K562 (cell line): Measurements from ENCODE around the gene ATAD3B. TPM values are rescaled to one million over a fixed set of nuclear protein-coding genes. Genes with fewer than 3 reads are reported as not detected.
"Not testable (repeated sequence)": the region's sequence is repeated elsewhere in the genome, so short reads cannot be mapped to it uniquely, and the experiment has no call there.

ENCODE experiments used
- ATAC-seq: fragments of 200-7000 bp; cut with Tn5 transposase; 3 replicates; pipeline ENCODE4 v1.9.1; 2020; ENCODE audit warnings: moderate library complexity
- BruUV-seq: library from RNA; stranded (reverse); fragments of 400-500 nt; replicated peaks from 2 replicates; lab custom pipeline; 2021; lab: Mats Ljungman, UMichigan
- CTCF ChIA-PET: fragments of 300-600 bp; formaldehyde crosslinking; extraction: SDS; loops from one replicate; lab custom pipeline; 2021; ENCODE audit warnings: low intra/inter-chr PET ratio; lab: Yijun Ruan, JAX
- POLR2A ChIA-PET: fragments of 300-600, 350-650 bp; sonication (Branson Sonifier 250); formaldehyde crosslinking; extraction: SDS; loops from one replicate; lab custom pipeline; 2021; ENCODE audit warnings: antibody characterized with exemption, inconsistent platforms; lab: Yijun Ruan, JAX
- DNase-seq, 4 experiments: peaks; one replicate each; pipeline versions ENCODE4 v3.0.0 to v3.0.0-alpha.2; 2011 to 2018; ENCODE audit warnings: low spot score in 3 of 4, mixed read lengths in 3 of 4; ENCODE audit errors: extremely low read depth in 1 of 4
- FAIRE-seq: peaks from 2 replicates; lab custom pipeline; 2011; peaks lifted over from hg19 to GRCh38; lab: Jason Lieb, UNC
- H2AFZ ChIP-seq: 2 replicates; pipeline ENCODE4 v1.6.0; 2011; ENCODE audit warnings: low read depth, low read length, control low read depth, inconsistent platforms
- H3K27ac ChIP-seq: fragments of 200-600 bp; 3 replicates; pipeline ENCODE4 v1.8.0; 2011; ENCODE audit warnings: low read depth, mild to moderate bottlenecking, control low read depth, inconsistent platforms, low read length, moderate library complexity, mixed read lengths; ENCODE audit errors: extremely low read depth
- H3K27me3 ChIP-seq, 2 experiments: fragments of 300-600 bp in 1 of 2; 2 replicates in 1 of 2; 3 replicates in 1 of 2; pipeline versions ENCODE4 v1.6.0 to v1.8.0; 2011; ENCODE audit warnings: inconsistent platforms in 2 of 2, low read length in 2 of 2, mild to moderate bottlenecking in 1 of 2, mixed read lengths in 1 of 2, moderate library complexity in 1 of 2; ENCODE audit not compliant: control insufficient read depth in 2 of 2, insufficient read depth in 2 of 2
- H3K36me3 ChIP-seq: fragments of 300-600 bp; 3 replicates; pipeline ENCODE4 v1.8.0; 2011; ENCODE audit warnings: mild to moderate bottlenecking, low read length, inconsistent platforms; ENCODE audit not compliant: control insufficient read depth, insufficient read depth
- H3K4me1 ChIP-seq, 2 experiments: fragments of 200-600 bp in 1 of 2; replicated peaks in 1 of 2; 2 replicates in 1 of 2; 3 replicates in 1 of 2; pipeline versions ENCODE4 v1.5.1 to v1.8.0; 2011; ENCODE audit warnings: inconsistent platforms in 2 of 2, low read length in 2 of 2, mild to moderate bottlenecking in 1 of 2, mixed read lengths in 1 of 2, moderate library complexity in 1 of 2; ENCODE audit not compliant: control insufficient read depth in 2 of 2, insufficient read depth in 2 of 2
- H3K4me2 ChIP-seq: 2 replicates; pipeline ENCODE4 v1.6.1; 2011; ENCODE audit warnings: low read length, control low read depth, inconsistent platforms, mixed read lengths; ENCODE audit not compliant: insufficient read depth
- H3K4me3 ChIP-seq: fragments of 200-600 bp; sonication (generic), shearing (Covaris generic); 2 replicates; pipeline ENCODE4 v1.5.1; 2016; ENCODE audit warnings: control low read depth, inconsistent platforms
- H3K79me2 ChIP-seq: fragments of 200-600 bp; 3 replicates; pipeline ENCODE4 v1.8.0; 2011; ENCODE audit warnings: low read length, inconsistent platforms; ENCODE audit not compliant: control insufficient read depth, insufficient read depth
- H3K9ac ChIP-seq, 2 experiments: 2 replicates each; pipeline versions ENCODE4 v1.6.0 to v1.6.1; 2011; ENCODE audit warnings: low read depth in 2 of 2, low read length in 2 of 2, control low read depth in 1 of 2, inconsistent platforms in 1 of 2, mild to moderate bottlenecking in 1 of 2, mixed read lengths in 1 of 2; ENCODE audit not compliant: insufficient read depth in 1 of 2
- H3K9me1 ChIP-seq: one replicate; pipeline ENCODE4 v1.6.0; 2011; ENCODE audit warnings: inconsistent platforms, mild to moderate bottlenecking, low read length, moderate library complexity; ENCODE audit not compliant: control insufficient read depth, insufficient read depth
- H3K9me3 ChIP-seq: replicated peaks from 2 replicates; pipeline ENCODE4 v1.5.1; 2011; ENCODE audit warnings: low read depth, low read length, inconsistent platforms; ENCODE audit not compliant: control insufficient read depth, insufficient read depth
- H4K20me1 ChIP-seq: replicated peaks from 2 replicates; pipeline ENCODE4 v1.6.1; 2011; ENCODE audit warnings: low read length, inconsistent platforms, mixed read lengths; ENCODE audit not compliant: control insufficient read depth, insufficient read depth
- NCOA4 ChIP-seq: fragments of 450-650 bp; IDR thresholded peaks from 2 replicates; pipeline ENCODE4 v1.6.1; 2018; ENCODE audit warnings: mild to moderate bottlenecking; ENCODE audit not compliant: partially characterized antibody
- USF1 ChIP-seq: sonication (generic); formaldehyde crosslinking; IDR thresholded peaks from 2 replicates; pipeline ENCODE4 v1.9.0; 2022; ENCODE audit warnings: mild to moderate bottlenecking, missing genetic modification reagents
- ZNF655 ChIP-seq: fragments of 250-450 bp; sonication (Bioruptor Pico); IDR thresholded peaks from 2 replicates; pipeline ENCODE4 v1.5.0; 2021
- WGBS: fragments of 100-300 bp; shearing (Covaris generic); methylation state at CpG from one replicate; pipeline ENCODE4 v1.1.6; 2016; ENCODE audit warnings: low coverage, mixed read lengths; ENCODE audit not compliant: insufficient coverage; ENCODE audit errors: missing lambda C conversion rate; 5-methylcytosine and 5-hydroxymethylcytosine counted together
- in situ Hi-C: fragments of 300-500 bp; cut with MboI; formaldehyde crosslinking; loops from 4 replicates; pipeline ENCODE4 v1.15.0; 2018; ENCODE audit warnings: inconsistent platforms, mixed read lengths
- intact Hi-C: fragments of 100-400 bp; cut with micrococcal nuclease; formaldehyde crosslinking; loops from 2 replicates; pipeline ENCODE4 v1.14.2; 2022
- polyA plus RNA-seq, 8 experiments: library from polyadenylated mRNA; depleted of rRNA in 4 of 8; stranded (reverse) in 5 of 8; unstranded in 3 of 8; fragments of >200 nt; fragmentation: Nextera tagmentation in 2 of 8; fragmentation: Illumina TruSeq in 1 of 8; extraction: Ambion mirVana in 2 of 8; extraction: Trizol in 1 of 8; gene quantifications; 2 replicates each; pipeline versions ENCODE4 v1.2.1 to v1.2.3, GENCODE V29; 2011 to 2014; ENCODE audit warnings: inconsistent platforms in 1 of 8, missing spikeins in 1 of 8
- total RNA-seq, 7 experiments: library from RNA; depleted of rRNA in 6 of 7; stranded (reverse); fragments of >200 nt in 6 of 7; fragmentation: Illumina TruSeq in 2 of 7; extraction: Trizol in 2 of 7; gene quantifications; 2 replicates each; pipeline versions ENCODE4 v1.2.1 to v1.2.3, GENCODE V29; 2011 to 2021; ENCODE audit warnings: low replicate concordance in 1 of 7

The ATAD3B gene
- total and polyA plus RNA-seq, 9 of the 15 experiments (the other 6 are each of a cell fraction or from before 2014, with no cell fraction given): 0.07 to 113 (median 27.7) TPM

- ATAC-seq, H3K36me3 ChIP-seq, H3K79me2 ChIP-seq, H3K4me2 ChIP-seq, H3K27me3 ChIP-seq, H2AFZ ChIP-seq, POLR2A ChIA-PET, intact Hi-C loops, CTCF ChIA-PET, FAIRE-seq, H4K20me1 ChIP-seq: not testable (repeated sequence)
- 58% methylated on average over 14 of the region's 14 CpGs for WGBS
- peak; percentile 33; the same call in 1 of the 2 replicates for TF ChIP-seq USF1 (CRISPR knock-in tag)
- TF ChIP-seq, all 486 proteins: peak for 1; not testable (repeated sequence) for 485
- DNase-seq, in situ Hi-C loops, H3K9me1 ChIP-seq, BruUV-seq, H3K4me3 ChIP-seq, H3K27ac ChIP-seq, H3K9me3 ChIP-seq, H3K9ac ChIP-seq: not testable (repeated sequence)
- peaks cover 0 to 48% of the 10 kb centered on the region in 2 experiments; a peak in 3 of 5 replicates for H3K4me1 ChIP-seq
Observed at GRCh38 chr1:1459711-1460110, 11.9 kb upstream of the ATAD3B start.

- Histone ChIP-seq H3K27me3 (peaks cover 0 to 2% of the 10 kb centered on the region in 2 experiments; a peak in 2 of 5 replicates), H3K9ac (no peak overlapping the region), H3K4me3 (no peak overlapping the region), H4K20me1 (no peaks in the 10 kb centered on the region), H3K27ac (no peak overlapping the region), H3K36me3 (no peaks in the 10 kb centered on the region), H3K9me3 (0 out of 2 replicates have a peak, but pooled peaks cover 3% of the 10 kb centered on the region), H3K4me2 (no peak overlapping the region), H2AFZ (no peak overlapping the region), H3K79me2 (no peaks in the 10 kb centered on the region), H3K9me1 (no peaks in the 10 kb centered on the region), H3K4me1 (peaks cover 0 to 42% of the 10 kb centered on the region in 2 experiments; a peak in 3 of 5 replicates)
- DNase-seq (no peak), FAIRE-seq (no peak), ATAC-seq (no peak)
- in situ Hi-C loops (no loop called here), intact Hi-C loops (no loop called here)
- 55% methylated on average over 26 of the region's 27 CpGs for WGBS
- CTCF ChIA-PET: no interaction called here
- POLR2A ChIA-PET: no interaction called here
- BruUV-seq: no TSS peak
- TF ChIP-seq ZNF655 (CRISPR knock-in tag) (no peak), NCOA4 (no peak)
Observed at GRCh38 chr1:1460540-1461130, 10.9 kb upstream of the ATAD3B start.
